GM12878 (cell line): Measurements from ENCODE around the gene PRH2. TPM values are rescaled to one million over a fixed set of nuclear protein-coding genes. Genes with fewer than 3 reads are reported as not detected.

Experiments
- ATAC-seq: fragments of 200-7000 bp; cut with Tn5 transposase; 3 replicates; pipeline ENCODE4 v1.9.1; 2020; ENCODE audit warnings: mild to moderate bottlenecking, moderate library complexity
- BruUV-seq: library from RNA; stranded (reverse); fragments of 400-500 nt; replicated peaks from 2 replicates; lab custom pipeline; 2021; lab: Mats Ljungman, UMichigan
- CTCF ChIA-PET: fragments of 300-600 bp; sonication (Branson Sonifier 250); formaldehyde crosslinking; extraction: SDS; loops from one replicate; lab custom pipeline; 2021; ENCODE audit warnings: inconsistent platforms; lab: Yijun Ruan, JAX
- POLR2A ChIA-PET: fragments of 350-600 bp; formaldehyde crosslinking; extraction: SDS; loops from one replicate; lab custom pipeline; 2021; ENCODE audit warnings: inconsistent platforms; lab: Charles Lee
- RAD21 ChIA-PET: fragments of 300-600 bp; sonication (Branson Sonifier 250); formaldehyde crosslinking; loops from one replicate; lab custom pipeline; 2023; ENCODE audit warnings: antibody characterized with exemption; ENCODE audit not compliant: unreplicated experiment; lab: Charles Lee
- SMC1A ChIA-PET: fragments of 300-600 bp; sonication (Branson Sonifier 250); formaldehyde crosslinking; loops from one replicate; lab custom pipeline; 2023; ENCODE audit not compliant: unreplicated experiment, uncharacterized antibody; lab: Charles Lee
- DNase-seq: peaks from one replicate; pipeline ENCODE4 v3.0.0-alpha.2; 2011; ENCODE audit warnings: low read depth, low spot score
- FAIRE-seq: peaks from 3 replicates; lab custom pipeline; 2011; peaks lifted over from hg19 to GRCh38; lab: Jason Lieb, UNC
- H2AFZ ChIP-seq: 2 replicates; pipeline ENCODE4 v1.6.0; 2011; ENCODE audit warnings: low read depth, low read length, control low read depth; ENCODE audit not compliant: control insufficient read depth
- H3K27ac ChIP-seq: 2 replicates; pipeline ENCODE4 v1.5.1; 2011; ENCODE audit warnings: control low read depth; ENCODE audit not compliant: control insufficient read depth, insufficient read depth
- H3K27me3 ChIP-seq, 2 experiments: replicated peaks in 1 of 2; 2 replicates each; pipeline versions ENCODE4 v1.6.0 to v1.6.1; 2011; ENCODE audit warnings: low read length in 1 of 2; ENCODE audit not compliant: control insufficient read depth in 2 of 2, insufficient read depth in 2 of 2
- H3K36me3 ChIP-seq, 2 experiments: 2 replicates each; pipeline ENCODE4 v1.5.1; 2011; ENCODE audit warnings: low read length in 1 of 2; ENCODE audit not compliant: control insufficient read depth in 2 of 2, insufficient read depth in 2 of 2
- H3K4me1 ChIP-seq: 2 replicates; pipeline ENCODE4 v1.6.1; 2011; ENCODE audit warnings: mild to moderate bottlenecking, low read length, moderate library complexity, mixed read lengths; ENCODE audit not compliant: control insufficient read depth, insufficient read depth
- H3K4me2 ChIP-seq: 2 replicates; pipeline ENCODE4 v1.6.0; 2011; ENCODE audit warnings: control low read depth; ENCODE audit not compliant: control insufficient read depth, insufficient read depth
- H3K4me3 ChIP-seq: fragments of 200-600 bp; sonication (generic); 2 replicates; pipeline ENCODE4 v1.5.1; 2016
- H3K79me2 ChIP-seq: 2 replicates; pipeline ENCODE4 v1.6.0; 2011; ENCODE audit warnings: low read length; ENCODE audit not compliant: control insufficient read depth, insufficient read depth
- H3K9ac ChIP-seq: 2 replicates; pipeline ENCODE4 v1.8.0; 2011; ENCODE audit warnings: low read length, control low read depth, mixed read lengths; ENCODE audit not compliant: control insufficient read depth, insufficient read depth
- H3K9me3 ChIP-seq: replicated peaks from 3 replicates; pipeline ENCODE4 v1.5.1; 2011; ENCODE audit warnings: mild to moderate bottlenecking, low read length; ENCODE audit not compliant: control insufficient read depth, insufficient read depth
- H4K20me1 ChIP-seq: 2 replicates; pipeline ENCODE4 v1.6.0; 2011; ENCODE audit not compliant: control insufficient read depth, insufficient read depth
- ATF3 ChIP-seq: IDR thresholded peaks from 2 replicates; pipeline ENCODE4 v1.6.1; 2011; ENCODE audit warnings: low read depth, mild to moderate bottlenecking, low read length, moderate library complexity, borderline replicate concordance; ENCODE audit errors: extremely low read depth
- ATF7 ChIP-seq: fragments of 450-650 bp; IDR thresholded peaks from 2 replicates; pipeline ENCODE4 v1.6.1; 2016; ENCODE audit warnings: low read depth, mild to moderate bottlenecking
- CHD1 ChIP-seq: IDR thresholded peaks from 2 replicates; pipeline ENCODE4 v1.6.1; 2012; ENCODE audit warnings: low read depth, low read length, improper control_type of control experiment
- CUX1 ChIP-seq: IDR thresholded peaks from 2 replicates; pipeline ENCODE4 v1.6.1; 2012; ENCODE audit warnings: improper control_type of control experiment, low read depth, low read length; ENCODE audit not compliant: insufficient replicate concordance
- E2F4 ChIP-seq: IDR thresholded peaks from 2 replicates; pipeline ENCODE4 v1.6.1; 2012; ENCODE audit warnings: low read depth, low read length, improper control_type of control experiment
- EED ChIP-seq: sonication (generic); IDR thresholded peaks from 2 replicates; pipeline ENCODE4 v1.6.1; 2016; ENCODE audit warnings: antibody characterized with exemption, low read depth
- KLF5 ChIP-seq: fragments of 450-650 bp; IDR thresholded peaks from 2 replicates; pipeline ENCODE4 v1.6.1; 2014; ENCODE audit warnings: mild to moderate bottlenecking; ENCODE audit not compliant: partially characterized antibody
- NFYB ChIP-seq: IDR thresholded peaks from 2 replicates; pipeline ENCODE4 v1.6.1; 2011; ENCODE audit warnings: low read depth, mild to moderate bottlenecking, low read length, improper control_type of control experiment, moderate library complexity; ENCODE audit not compliant: insufficient read depth
- NRF1 ChIP-seq: conservative IDR thresholded peaks from 2 replicates; pipeline ENCODE4 v1.6.1; 2011; ENCODE audit warnings: mild to moderate bottlenecking, low read depth, low read length, improper control_type of control experiment
- POLR2AphosphoS2 ChIP-seq: IDR thresholded peaks from 2 replicates; pipeline ENCODE4 v1.6.1; 2011; ENCODE audit warnings: low read depth, mild to moderate bottlenecking, low read length, improper control_type of control experiment, moderate library complexity
- RCOR1 ChIP-seq: conservative IDR thresholded peaks from 2 replicates; pipeline ENCODE4 v1.6.1; 2012; ENCODE audit warnings: low read depth, low read length, improper control_type of control experiment
- RUNX3 ChIP-seq: IDR thresholded peaks from 2 replicates; pipeline ENCODE4 v1.6.1; 2012; ENCODE audit warnings: low read length, inconsistent platforms
- TCF12 ChIP-seq: IDR thresholded peaks from 2 replicates; pipeline ENCODE4 v1.6.1; 2011; ENCODE audit warnings: low read depth, mild to moderate bottlenecking, low read length
- ZBTB33 ChIP-seq: fragments of 450-650 bp; IDR thresholded peaks from 2 replicates; pipeline ENCODE4 v1.6.1; 2017; ENCODE audit warnings: mild to moderate bottlenecking
- in situ Hi-C: fragments of 300-500 bp; cut with MboI; formaldehyde crosslinking; loops from 9 replicates; pipeline ENCODE4 v1.14.3; 2018; ENCODE audit warnings: mixed read lengths
- intact Hi-C: fragments of 100-400 bp; cut with micrococcal nuclease; formaldehyde crosslinking; loops from one replicate; pipeline ENCODE4 v1.14.2; 2022; ENCODE audit not compliant: unreplicated experiment
- polyA plus RNA-seq, 11 experiments: library from polyadenylated mRNA; depleted of rRNA in 4 of 11; unstranded in 6 of 11; stranded (reverse) in 5 of 11; fragments of >200 nt; fragmentation: Nextera tagmentation in 4 of 11; fragmentation: Illumina TruSeq in 1 of 11; extraction: Ambion mirVana in 4 of 11; extraction: Trizol in 1 of 11; gene quantifications; 1 replicate in 1 of 11; 2 replicates in 10 of 11; pipeline versions ENCODE4 v1.2.1 to v1.2.3, GENCODE V29; 2011 to 2016; ENCODE audit warnings: inconsistent platforms in 2 of 11, missing spikeins in 2 of 11, low read depth in 1 of 11
- total RNA-seq, 4 experiments: library from RNA; depleted of rRNA in 3 of 4; stranded (reverse); fragments of >200 nt in 3 of 4; fragmentation: Illumina TruSeq in 1 of 4; extraction: Trizol in 1 of 4; gene quantifications; 2 replicates each; pipeline versions ENCODE4 v1.2.1 to v1.2.3, GENCODE V29; 2013 to 2021

The PRH2 gene
- total and polyA plus RNA-seq, 10 of the 15 experiments (the other 5 are each of a cell fraction or from before 2014, with no cell fraction given): 0.14 to 0.50 TPM; not detected in 8

DNA sequence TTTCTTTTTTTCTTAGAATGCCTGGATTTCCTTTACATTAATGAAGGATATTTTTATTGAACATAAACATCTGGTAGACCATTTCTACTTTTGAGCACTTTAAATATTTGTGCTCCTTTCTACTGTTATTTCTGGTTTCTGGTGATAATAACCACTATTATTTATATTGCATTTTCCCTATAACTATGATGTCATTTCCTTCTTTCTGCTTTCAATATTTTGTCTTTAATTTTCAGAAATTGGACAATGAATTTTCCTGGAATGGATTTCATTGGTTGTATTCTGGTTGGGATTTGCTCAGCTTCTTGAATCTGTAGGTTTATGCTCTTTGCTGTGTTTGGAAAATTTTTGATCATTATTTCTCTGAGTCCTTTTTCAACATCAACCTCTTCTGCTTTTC is 39.8 kb upstream of the PRH2 start:
- FAIRE-seq (no peak), DNase-seq (no peak), ATAC-seq (no peak)
- SMC1A ChIA-PET: interaction anchor here (1.2 kb wide), 1 partner anchor 32 kb away, joined by 3 read pairs; no protein-coding TSS in a partner anchor
- in situ Hi-C loops: no loop called here
- no peaks in the 10 kb centered on the region for H3K4me1 ChIP-seq
- no peak overlapping the region for H3K27ac ChIP-seq
- RAD21 ChIA-PET: no interaction called here
- CTCF ChIA-PET: no interaction called here
- no peak overlapping the region for H3K9ac ChIP-seq
- intact Hi-C loops: no loop called here
- POLR2A ChIA-PET: interaction anchor here (0.6 kb wide), 1 partner anchor 1725 kb away, joined by 5 read pairs; no protein-coding TSS in a partner anchor
- no peaks in the 10 kb centered on the region for H3K36me3 ChIP-seq
- no peaks in the 10 kb centered on the region for H3K79me2 ChIP-seq
- no peak overlapping the region for H3K4me2 ChIP-seq
- H2AFZ ChIP-seq: no peak overlapping the region
- no TSS peak for BruUV-seq
- H4K20me1 ChIP-seq: no peaks in the 10 kb centered on the region
- no peak overlapping the region for H3K4me3 ChIP-seq
- H3K9me3 ChIP-seq: no peaks in the 10 kb centered on the region
- no peaks in the 10 kb centered on the region for H3K27me3 ChIP-seq
- no peak for TF ChIP-seq ATF3
- no peak for TF ChIP-seq EED
- TF ChIP-seq ZBTB33: no peak
- TF ChIP-seq ATF7: no peak
- no peak for TF ChIP-seq TCF12
- TF ChIP-seq E2F4: no peak
- no peak for TF ChIP-seq CHD1
- TF ChIP-seq KLF5: no peak
- no peak for TF ChIP-seq NFYB
- TF ChIP-seq POLR2AphosphoS2: no peak
- no peak for TF ChIP-seq CUX1
- TF ChIP-seq RCOR1: no peak
- TF ChIP-seq RUNX3: no peak
- no peak for TF ChIP-seq NRF1
